Ectodermal cell (in vitro differentiated cells): ENCODE data around the gene TMUB1. TPM values are rescaled to one million over a fixed set of nuclear protein-coding genes. Genes with fewer than 3 reads are reported as not detected.

Source experiments
- H3K27ac ChIP-seq: 2 replicates; pipeline ENCODE4 v1.7.0; 2013; ENCODE audit warnings: mild to moderate bottlenecking, low read depth, low read length; ENCODE audit not compliant: insufficient read depth, poor library complexity, severe bottlenecking
- H3K27me3 ChIP-seq: 2 replicates; pipeline ENCODE4 v1.7.0; 2013; ENCODE audit warnings: mild to moderate bottlenecking, low read length; ENCODE audit not compliant: insufficient read depth, control insufficient read depth, poor library complexity, severe bottlenecking
- H3K36me3 ChIP-seq: one replicate; pipeline ENCODE4 v1.7.0; 2013; ENCODE audit warnings: low read length; ENCODE audit not compliant: control insufficient read depth, insufficient read depth
- H3K4me1 ChIP-seq: one replicate; pipeline ENCODE4 v1.7.0; 2013; ENCODE audit warnings: low read length; ENCODE audit not compliant: control insufficient read depth, insufficient read depth
- H3K4me3 ChIP-seq: 2 replicates; pipeline ENCODE4 v1.7.0; 2013; ENCODE audit warnings: low read depth, low read length, control low read depth; ENCODE audit not compliant: insufficient read depth
- H3K9me3 ChIP-seq: 2 replicates; pipeline ENCODE4 v1.7.0; 2013; ENCODE audit warnings: mild to moderate bottlenecking, low read length, moderate library complexity; ENCODE audit not compliant: control insufficient read depth
- WGBS, 2 experiments: methylation state at CpG; one replicate each; pipeline ENCODE4 v1.1.7; 2013; ENCODE audit warnings: missing lambda C conversion rate in 2 of 2; 5-methylcytosine and 5-hydroxymethylcytosine counted together
- polyA plus RNA-seq, 4 experiments: library from polyadenylated mRNA; stranded (reverse); fragments of 50-300 nt; gene quantifications; one replicate each; pipeline ENCODE4 v1.2.3, GENCODE V29; 2013

Gene TMUB1, protein sequence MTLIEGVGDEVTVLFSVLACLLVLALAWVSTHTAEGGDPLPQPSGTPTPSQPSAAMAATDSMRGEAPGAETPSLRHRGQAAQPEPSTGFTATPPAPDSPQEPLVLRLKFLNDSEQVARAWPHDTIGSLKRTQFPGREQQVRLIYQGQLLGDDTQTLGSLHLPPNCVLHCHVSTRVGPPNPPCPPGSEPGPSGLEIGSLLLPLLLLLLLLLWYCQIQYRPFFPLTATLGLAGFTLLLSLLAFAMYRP
- 45.6 TPM for polyA plus RNA-seq (2013, experiment 1 of 4)
- 38.3 TPM for polyA plus RNA-seq (2013, experiment 2 of 4)
- polyA plus RNA-seq (2013, experiment 3 of 4), result 41.6 TPM
- polyA plus RNA-seq (2013, experiment 4 of 4), result 41.5 TPM

DNA sequence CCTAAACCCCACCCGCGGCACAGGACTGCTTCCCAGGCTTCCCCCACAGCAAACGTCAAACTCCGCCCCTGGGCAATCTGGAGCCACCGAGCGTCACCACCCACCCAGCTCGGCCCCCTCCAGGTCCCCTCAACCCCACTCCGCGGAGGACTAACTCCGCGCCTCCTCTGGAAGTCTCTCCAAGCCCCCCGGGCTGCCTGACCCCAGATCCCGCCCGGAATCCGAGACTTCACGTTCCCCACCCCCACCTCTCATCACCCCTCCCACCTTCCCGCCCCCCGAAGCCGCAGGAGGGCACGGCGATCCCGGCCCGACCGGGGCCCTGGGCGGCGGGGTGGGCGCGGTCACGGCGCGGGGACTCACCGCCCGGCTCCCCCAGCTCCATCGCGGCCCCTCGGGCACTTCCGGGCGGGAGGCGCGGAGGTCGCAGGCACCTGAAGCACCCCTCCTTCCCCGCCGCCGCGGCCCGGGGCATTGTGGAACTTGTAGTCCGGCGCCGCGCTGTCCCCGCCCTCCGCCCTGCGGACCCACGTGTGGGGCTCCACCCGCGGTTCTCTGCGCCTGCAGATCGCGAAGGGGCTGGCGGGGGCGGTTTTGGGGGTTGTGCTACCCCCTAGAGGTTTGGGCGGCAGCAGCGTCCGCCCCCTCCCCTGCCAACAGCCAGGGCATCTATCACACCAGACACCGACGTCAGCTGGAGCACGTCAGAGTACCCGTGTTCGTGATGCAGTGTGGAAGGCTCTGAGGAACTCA is at the start of gene TMUB1:
Gene TMUB1, minus strand, starts transcription at position 423 of the 753 bp plus-strand sequence. CDS start 930 bp downstream, outside the sequence.
- peaks cover 50% of the 10 kb centered on the region for H3K4me1 ChIP-seq
- peaks cover 19% of the 10 kb centered on the region for H3K27me3 ChIP-seq
- 1% methylated on average over 69 of the region's 69 CpGs for WGBS, 2 experiments
- peak within 1 kb of the TSS; percentile 85 for H3K4me3 ChIP-seq
- H3K9me3 ChIP-seq, result no peaks in the 10 kb centered on the region
- no peak within 1 kb of the TSS for H3K27ac ChIP-seq
- H3K36me3 ChIP-seq, result no peaks in the 10 kb centered on the region

GRCh38 chr7:151132461-151133205 is 49.3 kb upstream of the TMUB1 start:
- Histone ChIP-seq H3K4me1 (peaks cover 10% of the 10 kb centered on the region), H3K27me3 (no peaks in the 10 kb centered on the region), H3K9me3 (no peaks in the 10 kb centered on the region), H3K4me3 (no peak overlapping the region), H3K27ac (no peak overlapping the region), H3K36me3 (peaks cover 15% of the 10 kb centered on the region)
- WGBS, 2 experiments, result 93 to 94% methylated on average over 21 of the region's 21 CpGs

- Histone ChIP-seq H3K4me3 (no peak overlapping the region), H3K4me1 (peaks cover 8% of the 10 kb centered on the region), H3K27ac (no peak overlapping the region), H3K9me3 (no peaks in the 10 kb centered on the region), H3K27me3 (no peaks in the 10 kb centered on the region), H3K36me3 (peaks cover 15% of the 10 kb centered on the region)
- 92 to 93% methylated on average over 19 of the region's 19 CpGs for WGBS, 2 experiments
Observed at GRCh38 chr7:151131592-151132293, 48.5 kb upstream of the TMUB1 start.

- H3K27ac ChIP-seq, result no peak overlapping the region
- no peaks in the 10 kb centered on the region for H3K27me3 ChIP-seq
- peaks cover 13% of the 10 kb centered on the region for H3K36me3 ChIP-seq
- H3K9me3 ChIP-seq, result no peaks in the 10 kb centered on the region
- WGBS, 2 experiments, result 91 to 95% methylated on average over 13 of the region's 13 CpGs
- peaks cover 11% of the 10 kb centered on the region for H3K4me1 ChIP-seq
- H3K4me3 ChIP-seq, result no peak overlapping the region
Observed at GRCh38 chr7:151131224-151131591, 47.9 kb upstream of the TMUB1 start.

DNA sequence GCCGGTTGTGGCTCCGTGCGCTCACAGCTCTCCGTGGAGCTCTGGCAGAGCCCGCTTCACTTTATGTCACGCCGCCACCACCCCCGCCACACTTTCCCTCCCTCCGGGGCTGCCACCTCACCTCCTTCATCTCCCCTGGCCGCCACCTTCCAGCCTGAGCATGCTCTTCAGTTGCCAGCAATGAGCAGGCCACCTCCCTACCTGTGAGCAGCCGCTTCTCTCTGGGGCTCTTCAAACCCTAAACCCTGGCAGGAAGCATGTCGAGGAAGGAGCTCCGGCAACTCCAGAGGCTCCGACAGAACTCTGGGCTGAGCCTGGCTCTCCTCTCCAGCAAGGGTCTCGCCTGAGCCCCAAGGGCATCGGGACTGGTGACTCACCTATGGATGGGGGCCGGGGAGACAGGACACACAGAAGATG is 47.5 kb upstream of the TMUB1 start:
- Histone ChIP-seq H3K36me3 (peaks cover 9% of the 10 kb centered on the region), H3K27me3 (no peaks in the 10 kb centered on the region), H3K4me1 (peaks cover 11% of the 10 kb centered on the region), H3K4me3 (no peak overlapping the region), H3K9me3 (no peaks in the 10 kb centered on the region), H3K27ac (no peak overlapping the region)
- WGBS, 2 experiments, result 95 to 96% methylated on average over 17 of the region's 17 CpGs

GRCh38 chr7:151129960-151130591 is 46.8 kb upstream of the TMUB1 start:
- Histone ChIP-seq H3K27ac (no peak overlapping the region), H3K4me1 (peaks cover 16% of the 10 kb centered on the region), H3K4me3 (no peak overlapping the region), H3K9me3 (no peaks in the 10 kb centered on the region), H3K27me3 (no peaks in the 10 kb centered on the region), H3K36me3 (peaks cover 8% of the 10 kb centered on the region)
- WGBS, 2 experiments, result 95 to 97% methylated on average over 9 of the region's 9 CpGs

DNA sequence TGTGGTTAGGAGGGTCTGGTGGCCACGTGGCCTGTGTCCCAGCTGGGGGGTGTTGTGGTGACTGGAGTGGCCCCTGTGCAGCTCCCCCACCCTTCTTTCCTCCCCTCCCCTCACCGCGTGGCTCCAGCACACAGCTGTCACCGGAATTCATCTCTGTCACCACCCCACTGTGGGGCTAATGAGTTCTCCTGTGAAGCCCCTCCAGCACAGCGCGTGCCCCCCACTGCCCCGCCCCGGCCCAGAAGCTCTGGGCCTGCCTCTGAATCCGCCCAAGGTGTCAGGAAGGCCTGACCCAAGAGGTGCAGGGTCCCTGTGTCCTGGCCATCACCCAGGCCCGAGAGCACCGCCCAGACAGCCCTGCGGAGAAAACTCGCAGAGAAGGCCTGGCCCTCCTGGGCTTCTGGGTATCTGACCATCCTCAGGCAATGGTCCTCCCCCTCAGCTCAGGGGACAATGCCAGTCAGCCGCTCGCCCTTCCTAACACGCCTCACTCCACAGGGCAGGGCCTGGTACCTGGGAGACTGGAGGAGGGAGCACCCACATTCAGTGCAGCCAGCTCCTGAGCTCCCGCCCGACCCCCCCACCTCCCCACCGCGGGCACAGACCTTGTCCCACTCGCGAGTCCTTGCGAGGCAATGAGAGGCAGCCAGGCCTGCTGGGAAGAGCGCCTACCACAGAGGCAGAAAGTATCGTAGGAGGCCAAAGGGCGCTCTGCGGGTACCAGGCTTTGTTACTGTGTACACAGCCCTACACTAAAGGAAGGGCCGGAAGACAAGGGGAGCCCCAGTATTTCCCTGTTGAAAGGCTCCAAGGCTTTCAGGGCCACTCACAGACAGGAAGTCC is 46.0 kb upstream of the TMUB1 start:
- peaks cover 10% of the 10 kb centered on the region for H3K36me3 ChIP-seq
- no peaks in the 10 kb centered on the region for H3K9me3 ChIP-seq
- H3K4me1 ChIP-seq, result peaks cover 19% of the 10 kb centered on the region
- H3K4me3 ChIP-seq, result no peak overlapping the region
- H3K27ac ChIP-seq, result no peak overlapping the region
- WGBS, 2 experiments, result 90 to 91% methylated on average over 28 of the region's 28 CpGs
- H3K27me3 ChIP-seq, result no peaks in the 10 kb centered on the region

- H3K9me3 ChIP-seq, result no peaks in the 10 kb centered on the region
- H3K4me1 ChIP-seq, result peaks cover 19% of the 10 kb centered on the region
- WGBS, 2 experiments, result 92 to 96% methylated on average over 8 of the region's 8 CpGs
- no peak overlapping the region for H3K27ac ChIP-seq
- no peaks in the 10 kb centered on the region for H3K27me3 ChIP-seq
- no peak overlapping the region for H3K4me3 ChIP-seq
- H3K36me3 ChIP-seq, result peaks cover 13% of the 10 kb centered on the region
Observed at GRCh38 chr7:151128716-151129115, 45.4 kb upstream of the TMUB1 start.

GRCh38 chr7:151128144-151128543 is 44.9 kb upstream of the TMUB1 start:
- no peaks in the 10 kb centered on the region for H3K27me3 ChIP-seq
- 84 to 87% methylated on average over 14 of the region's 14 CpGs for whole genome bisulfite sequencing, 2 experiments
- peaks cover 13% of the 10 kb centered on the region for H3K36me3 ChIP-seq
- H3K4me3 ChIP-seq, result no peak overlapping the region
- peaks cover 19% of the 10 kb centered on the region for H3K4me1 ChIP-seq
- H3K9me3 ChIP-seq, result no peaks in the 10 kb centered on the region
- no peak overlapping the region for H3K27ac ChIP-seq
